HG03378 (cell line): Measurements from ENCODE around the gene BRPF3.

Source experiments
- ATAC-seq: cut with Tn5 transposase; IDR thresholded peaks from one replicate; pipeline ENCODE4 v1.9.1; 2021; ENCODE audit warnings: mild to moderate bottlenecking, moderate library complexity; ENCODE audit not compliant: unreplicated experiment

BRPF3 gene

DNA sequence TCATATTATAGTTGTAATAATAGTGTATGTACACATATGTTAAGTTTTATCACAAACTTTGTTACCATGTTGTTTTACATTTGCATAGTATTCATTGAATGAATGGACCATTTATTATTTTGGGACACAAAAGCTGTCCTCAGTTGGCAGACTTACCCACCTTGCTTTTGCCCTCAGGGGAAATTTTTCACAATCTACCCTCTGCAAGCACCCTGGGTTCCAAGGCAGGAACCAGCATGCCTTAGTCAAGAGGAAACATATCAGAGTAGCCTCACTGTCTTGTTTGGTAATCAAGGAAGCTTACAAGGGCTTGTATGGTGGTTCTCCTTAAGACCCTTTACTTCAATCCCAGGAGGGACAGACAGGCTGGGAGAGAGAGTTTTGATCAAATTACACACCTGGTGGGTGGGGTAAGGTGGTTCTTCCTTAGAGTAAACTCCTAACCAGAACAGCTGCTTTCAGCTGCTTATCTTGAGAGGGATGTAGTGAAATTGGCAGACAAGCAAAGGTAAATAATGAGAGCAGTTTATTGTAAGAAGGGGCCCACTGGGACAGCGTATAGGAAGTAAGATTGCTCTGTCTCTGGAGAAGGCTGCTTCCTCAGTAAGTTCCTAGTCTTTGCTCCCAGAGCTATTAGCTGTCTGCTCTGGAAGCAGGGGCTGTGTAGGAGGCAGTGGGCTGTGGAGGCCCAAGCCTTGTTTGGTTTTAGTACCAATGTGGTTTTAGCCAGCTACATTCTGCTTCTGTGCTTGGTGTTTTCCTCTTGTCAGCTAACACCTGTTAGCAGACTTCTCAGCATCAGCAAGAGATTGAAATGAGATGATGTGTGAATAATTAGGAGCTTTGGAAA, 31.1 kb downstream of the BRPF3 start:
- ATAC-seq: no peak

DNA sequence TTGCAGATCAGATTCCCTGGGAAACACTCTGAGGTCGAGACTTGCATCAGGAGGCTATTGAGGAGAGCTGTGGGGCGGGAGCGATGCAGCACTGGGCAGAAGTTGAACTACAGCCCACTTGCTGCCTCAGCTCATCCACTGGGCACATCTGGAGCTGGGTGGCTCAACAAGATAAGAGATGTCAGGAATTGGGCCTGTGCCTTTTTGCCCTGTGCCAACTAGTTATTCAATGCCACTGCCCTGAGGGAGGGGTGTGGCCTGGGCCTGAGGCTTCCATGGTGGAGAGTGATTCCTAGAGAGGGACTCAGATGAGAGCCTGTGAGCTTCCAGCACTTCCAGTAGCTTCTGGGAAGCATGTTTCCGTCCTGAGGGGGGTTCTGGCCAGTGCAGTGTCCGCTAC, 32.7 kb downstream of the BRPF3 start:
- no peak for ATAC-seq

DNA sequence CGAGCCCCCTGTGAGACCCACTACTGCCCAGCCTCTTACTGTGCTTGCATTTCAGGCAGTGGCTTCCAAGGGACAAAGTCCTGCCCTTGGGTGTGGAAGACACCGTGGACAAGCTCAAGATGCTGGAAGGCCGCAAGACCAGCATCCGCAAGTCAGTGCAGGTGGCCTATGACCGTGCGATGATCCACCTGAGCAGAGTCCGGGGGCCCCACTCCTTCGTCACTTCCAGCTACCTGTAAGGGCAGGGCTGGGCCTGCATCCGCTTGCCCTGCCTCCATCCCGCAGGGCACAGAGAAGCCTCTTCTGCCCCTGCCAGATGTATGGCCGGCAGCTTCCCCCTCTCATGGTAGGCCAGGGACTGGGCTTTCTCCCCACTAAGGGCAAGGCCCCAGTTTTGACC, 33.8 kb downstream of the BRPF3 start:
- no peak for ATAC-seq

DNA sequence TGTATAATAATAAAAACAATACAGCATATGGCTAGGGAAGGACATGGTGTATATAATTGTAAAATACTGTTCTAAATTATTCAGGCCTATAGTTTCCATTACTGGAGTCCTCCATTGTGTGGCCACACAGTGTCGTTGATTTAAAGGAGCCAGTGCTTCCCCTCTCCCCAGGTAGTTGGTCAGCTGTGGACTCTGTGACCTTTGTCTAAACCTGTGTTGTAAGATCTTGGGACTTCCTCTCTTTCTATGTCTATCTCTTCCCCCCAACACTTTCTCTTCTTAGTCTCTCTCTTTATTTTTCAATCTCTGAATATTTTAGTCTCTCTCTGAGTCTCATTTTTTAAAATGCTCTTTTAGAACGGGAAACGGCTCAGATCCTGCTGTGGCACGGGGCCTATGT, 35.6 kb downstream of the BRPF3 start:
- no peak for ATAC-seq

DNA sequence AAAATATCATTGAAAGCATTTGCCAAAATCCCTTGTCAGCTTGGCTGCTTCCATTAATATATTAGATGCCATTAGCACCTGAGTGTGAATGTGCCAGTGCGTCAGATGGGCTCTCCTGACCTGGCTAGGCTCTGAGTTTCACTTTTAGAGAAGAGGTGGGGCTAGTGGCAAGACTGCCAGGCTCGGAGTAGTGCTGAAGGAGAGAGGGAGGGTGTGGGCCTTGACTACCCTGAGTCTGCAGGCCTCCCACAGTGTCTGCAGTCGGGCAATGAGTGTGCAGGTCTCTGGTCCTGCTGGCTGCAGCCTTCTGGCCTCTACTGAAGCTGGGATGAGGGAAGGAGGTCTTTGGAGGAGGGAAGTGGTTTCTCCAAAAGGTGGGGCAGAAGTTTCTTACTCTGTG, 38.8 kb downstream of the BRPF3 start:
- ATAC-seq: no peak

DNA sequence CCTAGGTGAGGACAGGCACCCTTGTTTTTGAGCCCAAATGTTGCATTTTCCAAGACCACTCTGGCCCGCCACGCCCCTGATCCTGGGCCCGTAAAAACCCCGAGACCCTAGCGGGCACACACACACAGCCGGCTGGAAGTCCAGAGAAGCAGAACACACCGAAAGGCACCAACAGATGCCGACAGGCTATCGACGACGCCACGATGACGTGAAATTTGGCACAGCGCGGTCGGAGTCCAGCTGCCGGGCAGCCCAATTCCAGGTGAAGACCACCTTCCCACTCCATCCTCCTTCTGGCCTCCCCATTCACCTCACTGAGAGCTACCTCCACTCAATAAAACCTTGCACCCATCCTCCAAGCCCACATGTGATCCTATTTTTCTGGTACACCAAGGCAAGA, 39.3 kb downstream of the BRPF3 start:
- no peak for ATAC-seq

DNA sequence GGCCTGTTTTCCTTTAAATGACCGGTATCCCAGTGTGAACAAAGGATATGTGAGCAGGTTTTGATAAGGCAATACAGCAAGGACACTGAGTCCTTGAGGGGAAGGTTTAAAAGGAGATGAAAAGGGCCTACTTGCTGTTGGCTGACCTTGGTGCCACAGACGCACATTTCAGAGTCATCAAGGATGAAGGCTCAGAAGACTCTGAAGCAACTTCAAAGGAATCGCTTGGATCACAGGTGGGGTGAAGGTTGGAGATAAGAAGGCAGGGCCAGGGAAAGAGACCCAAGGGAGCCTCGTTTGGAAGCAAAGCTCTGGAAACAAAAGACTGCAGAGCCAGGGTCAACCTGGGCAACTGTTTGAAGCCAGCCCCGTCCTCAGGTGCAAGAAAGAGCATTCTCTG, 43.2 kb downstream of the BRPF3 start:
- no peak for ATAC-seq

DNA sequence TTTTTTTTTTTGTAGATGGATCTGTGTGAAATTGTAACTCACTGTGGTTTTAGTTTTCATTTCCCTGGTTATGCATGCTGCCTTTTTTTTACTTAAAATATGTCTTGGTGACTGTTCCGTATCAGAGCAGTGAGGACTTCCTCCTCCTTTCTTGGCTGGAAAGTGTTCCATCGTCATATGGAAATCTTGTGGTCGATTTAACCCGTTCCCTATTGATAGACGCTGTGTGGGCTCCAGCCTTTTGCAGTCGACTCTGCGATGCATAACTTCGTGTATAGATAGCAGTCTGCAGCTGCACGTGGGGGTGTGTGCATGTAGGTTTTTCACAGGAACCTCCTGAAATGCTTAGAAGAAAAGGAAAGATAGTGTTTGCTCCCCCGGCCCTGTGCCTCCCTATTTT, 45.2 kb downstream of the BRPF3 start:
- ATAC-seq: peak; percentile 64

DNA sequence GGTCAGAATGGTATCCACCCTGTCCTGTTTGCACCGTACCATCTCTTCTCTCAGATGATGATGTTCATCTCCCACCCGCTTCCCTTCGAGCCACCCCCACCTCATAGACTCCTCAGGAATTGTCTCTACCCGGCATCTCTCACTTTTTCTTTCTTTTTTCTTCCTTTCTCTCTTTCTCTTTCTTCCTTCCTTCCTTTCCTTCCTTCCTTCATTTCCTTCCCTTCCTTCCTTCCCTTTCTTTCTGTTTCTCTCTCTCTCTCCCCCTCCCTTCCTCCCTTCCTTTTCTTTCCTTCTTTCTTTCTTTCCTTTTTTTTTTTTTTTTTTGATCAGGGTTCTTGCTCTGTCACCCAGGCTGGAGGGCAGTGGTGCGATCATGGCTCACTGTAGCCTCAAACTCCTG, 45.6 kb downstream of the BRPF3 start:
- ATAC-seq: no peak

DNA sequence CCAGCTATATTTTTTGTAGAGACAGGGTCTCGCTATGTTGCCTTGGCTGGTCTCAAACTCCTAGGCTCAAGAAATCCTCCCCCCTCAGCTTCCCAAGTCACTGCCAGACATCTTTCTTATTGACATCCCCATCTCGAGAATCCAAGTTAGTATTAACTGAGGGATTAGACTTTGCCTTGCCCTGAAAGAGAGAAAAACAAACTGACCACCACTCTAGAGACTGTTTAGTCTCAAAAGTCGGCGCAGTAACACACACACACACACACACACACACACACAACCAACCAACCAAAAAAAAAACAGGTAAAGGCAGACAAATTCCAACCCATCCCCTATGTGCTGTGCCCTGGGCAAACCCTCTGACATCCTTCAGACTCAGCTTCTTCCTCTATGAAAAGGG, 46.1 kb downstream of the BRPF3 start:
- no peak for ATAC-seq

DNA sequence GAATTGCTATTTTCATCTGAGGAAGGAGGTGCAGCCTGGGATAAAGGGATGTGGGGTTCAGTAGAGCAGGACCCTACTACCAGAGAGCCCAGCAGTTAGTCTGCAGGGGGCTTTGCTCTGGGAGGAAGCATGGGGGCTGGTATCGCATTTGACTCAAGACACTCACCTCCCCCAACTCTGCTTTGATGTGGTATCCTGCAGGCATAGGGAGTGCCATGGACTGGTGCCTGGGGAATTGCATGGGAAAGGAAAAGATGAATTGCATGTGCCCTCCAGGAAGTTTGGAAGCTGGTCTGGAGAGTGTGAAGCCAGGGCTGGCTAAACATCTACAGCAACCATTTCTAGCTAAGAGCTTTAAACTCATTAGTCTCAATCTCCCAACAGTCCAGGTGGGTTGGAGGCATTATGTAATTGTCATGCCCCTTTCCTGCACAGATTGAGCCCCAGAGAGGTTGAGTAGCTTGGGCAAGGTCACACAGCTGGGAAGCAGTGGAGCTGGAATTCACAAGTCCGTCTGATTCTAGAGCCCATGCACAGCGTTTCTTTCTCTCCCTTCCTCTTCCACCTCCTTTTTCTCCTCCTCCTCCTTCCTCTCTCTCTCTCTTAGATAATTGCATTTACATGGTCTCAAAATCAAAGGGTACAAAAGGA, 47.1 kb downstream of the BRPF3 start:
- ATAC-seq: no peak

DNA sequence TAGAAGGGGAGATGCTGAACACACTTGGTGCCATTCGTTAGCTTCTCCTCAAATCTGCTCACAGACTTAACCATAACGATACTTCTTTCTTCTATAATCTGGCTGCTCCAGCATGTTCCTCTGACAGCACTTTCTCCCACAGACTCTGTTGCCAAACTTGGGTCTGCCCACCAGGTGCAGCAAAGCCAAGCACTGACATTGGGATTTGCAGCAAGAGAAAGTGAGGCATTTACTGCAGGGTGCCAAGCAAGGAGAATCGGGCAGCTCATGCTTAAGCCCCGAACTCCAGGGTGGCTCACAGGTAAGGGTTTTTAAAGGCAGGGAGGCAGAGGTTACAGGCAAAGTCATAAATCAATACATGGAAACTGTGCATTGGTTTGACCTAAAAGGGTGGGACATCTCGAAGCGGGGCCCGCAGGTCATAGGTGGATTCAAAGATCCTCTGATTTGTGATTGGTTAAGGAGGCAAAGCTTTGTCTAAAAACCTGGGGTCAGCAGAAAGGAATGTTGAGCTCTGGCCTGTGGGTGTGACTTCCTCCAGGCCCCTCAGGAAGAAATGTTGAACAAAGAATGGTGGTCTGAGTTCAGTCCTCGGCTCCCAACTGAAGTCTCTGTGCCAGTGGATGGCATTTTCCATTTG, 48.2 kb downstream of the BRPF3 start:
- no peak for ATAC-seq

DNA sequence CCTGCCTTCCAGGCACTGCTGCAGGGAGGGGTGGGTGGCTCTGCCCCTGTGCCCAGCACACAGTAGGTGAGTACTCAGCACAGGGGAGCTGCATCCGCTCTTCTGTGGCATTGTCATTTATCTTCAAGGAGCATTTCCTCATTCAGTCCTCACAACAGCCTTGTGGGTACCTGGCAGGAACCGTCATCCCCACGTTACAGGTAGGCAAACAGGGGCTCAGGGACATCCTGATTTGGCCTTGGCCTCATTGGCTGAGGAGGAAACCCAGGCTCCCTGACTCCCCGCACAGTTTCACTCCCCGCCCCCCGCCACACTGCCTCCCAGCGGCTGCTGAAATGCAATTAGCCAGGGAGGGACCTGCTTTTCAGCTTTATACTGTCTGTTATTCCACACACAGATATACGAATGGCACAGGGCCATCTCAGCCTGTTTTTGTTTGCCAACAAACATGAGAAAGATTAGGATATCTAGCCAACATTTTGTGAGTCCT, 49.1 kb downstream of the BRPF3 start:
- ATAC-seq: no peak

DNA sequence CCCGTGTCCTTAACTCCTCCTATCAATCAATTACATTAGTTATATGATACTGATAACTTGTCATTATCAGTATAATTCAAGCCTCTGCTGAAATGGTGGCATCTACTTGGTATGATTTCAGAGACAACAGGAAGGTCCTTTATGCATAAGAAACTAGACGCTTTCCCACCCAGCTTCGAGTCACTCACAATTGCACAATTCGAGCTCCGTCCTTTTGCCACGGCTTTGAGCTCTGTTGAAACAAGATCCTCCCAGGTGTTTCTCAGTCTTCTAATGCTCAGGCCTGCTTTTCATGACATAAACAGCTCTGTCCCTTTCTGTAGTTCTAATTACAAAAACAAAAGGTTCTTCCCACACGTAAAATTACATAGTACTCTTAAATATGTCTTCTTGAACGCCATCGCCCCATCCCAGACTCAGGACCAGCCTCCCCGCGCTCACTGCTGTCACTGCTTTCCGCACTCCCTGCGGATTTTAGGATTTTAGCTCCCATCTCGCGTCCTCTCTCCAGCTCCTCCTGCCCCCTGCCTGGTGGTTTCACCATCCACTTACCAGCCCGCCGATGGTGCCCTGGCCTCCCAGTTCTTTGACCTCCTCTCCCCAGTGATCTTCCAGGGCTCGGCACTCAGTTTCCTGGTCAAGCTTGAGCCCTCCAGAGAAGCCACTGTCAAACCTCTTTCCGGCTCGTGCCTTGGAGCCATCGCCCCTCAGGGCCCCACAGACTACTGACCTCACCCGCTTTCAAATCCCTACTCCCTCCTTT, 50.1 kb downstream of the BRPF3 start:
- ATAC-seq: no peak

DNA sequence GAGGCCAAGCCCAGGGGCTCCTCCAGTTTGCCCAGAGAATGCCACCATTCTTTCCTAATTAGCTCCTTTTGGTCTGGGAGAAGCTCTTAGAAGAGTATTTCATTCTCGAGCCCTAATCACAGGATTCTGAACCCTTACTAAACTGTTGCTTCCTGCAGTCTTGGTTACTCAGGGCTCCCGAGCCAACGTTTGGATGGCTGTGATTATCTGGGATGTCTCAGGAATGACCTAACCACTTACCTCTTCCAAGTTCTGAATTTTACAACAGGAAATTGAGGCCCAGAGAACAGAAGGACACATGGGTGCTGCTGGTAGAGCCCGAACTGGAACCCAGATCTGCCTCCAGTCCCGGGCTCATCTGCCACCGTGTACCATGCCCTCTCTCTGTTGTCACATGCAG, 51.1 kb downstream of the BRPF3 start:
- ATAC-seq: no peak

DNA sequence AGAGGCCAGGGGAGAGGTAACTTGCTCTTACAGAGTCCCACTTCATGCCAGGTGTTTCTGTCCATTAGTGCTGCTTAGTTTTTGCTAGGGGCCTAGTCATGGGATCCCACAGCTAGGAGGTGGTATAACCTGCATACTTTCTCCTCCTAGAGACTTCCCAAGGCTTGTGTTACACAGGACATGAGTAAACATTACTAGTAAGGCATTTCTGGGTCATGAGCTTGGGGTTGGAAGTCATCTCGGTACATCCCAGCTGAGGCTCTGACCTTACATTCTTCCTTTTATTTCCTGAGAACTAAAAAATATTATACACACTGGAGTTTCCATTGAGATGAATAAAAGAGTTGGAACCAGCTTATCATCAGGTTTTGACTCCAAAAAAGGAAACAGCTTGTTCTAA, 52.4 kb downstream of the BRPF3 start:
- ATAC-seq: no peak

DNA sequence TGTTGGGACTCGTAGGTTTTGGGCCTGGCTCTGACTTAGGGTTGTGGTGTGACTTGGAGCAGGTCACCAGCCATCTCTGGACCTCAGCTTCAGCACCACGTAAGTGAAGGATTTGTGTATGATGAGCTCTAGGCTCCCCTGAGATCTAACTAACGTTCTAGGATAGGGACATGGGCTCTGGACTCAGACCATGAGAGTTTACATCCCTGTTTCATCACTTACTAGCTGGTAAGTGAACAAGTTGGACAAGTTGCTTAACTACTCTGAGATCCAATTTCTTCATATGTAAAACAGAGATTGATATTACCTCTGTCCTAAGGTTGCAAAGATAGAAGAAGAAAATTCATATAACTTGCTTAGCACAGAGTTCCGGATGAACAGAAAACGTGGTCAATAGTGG, 53.0 kb downstream of the BRPF3 start:
- no peak for ATAC-seq

DNA sequence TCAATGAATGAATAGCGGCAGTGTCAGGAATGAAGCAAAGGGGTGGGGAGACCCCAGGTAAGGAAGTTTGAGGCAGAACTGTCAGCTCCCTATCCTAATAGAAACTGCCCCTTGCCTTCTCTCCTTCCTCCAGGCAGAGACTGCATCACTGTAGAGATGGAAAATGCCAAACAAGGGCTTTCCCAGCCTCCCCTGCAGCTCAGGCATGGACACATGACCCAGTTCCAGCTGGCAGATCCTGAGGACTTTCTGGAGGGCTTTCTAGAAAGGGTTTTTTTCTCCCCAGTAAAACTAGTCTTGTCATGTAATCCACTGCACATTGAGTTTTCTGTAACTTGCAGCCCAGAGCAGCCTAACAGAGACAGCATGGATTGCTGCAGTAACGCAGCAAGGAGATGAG, 55.5 kb downstream of the BRPF3 start:
- no peak for ATAC-seq

DNA sequence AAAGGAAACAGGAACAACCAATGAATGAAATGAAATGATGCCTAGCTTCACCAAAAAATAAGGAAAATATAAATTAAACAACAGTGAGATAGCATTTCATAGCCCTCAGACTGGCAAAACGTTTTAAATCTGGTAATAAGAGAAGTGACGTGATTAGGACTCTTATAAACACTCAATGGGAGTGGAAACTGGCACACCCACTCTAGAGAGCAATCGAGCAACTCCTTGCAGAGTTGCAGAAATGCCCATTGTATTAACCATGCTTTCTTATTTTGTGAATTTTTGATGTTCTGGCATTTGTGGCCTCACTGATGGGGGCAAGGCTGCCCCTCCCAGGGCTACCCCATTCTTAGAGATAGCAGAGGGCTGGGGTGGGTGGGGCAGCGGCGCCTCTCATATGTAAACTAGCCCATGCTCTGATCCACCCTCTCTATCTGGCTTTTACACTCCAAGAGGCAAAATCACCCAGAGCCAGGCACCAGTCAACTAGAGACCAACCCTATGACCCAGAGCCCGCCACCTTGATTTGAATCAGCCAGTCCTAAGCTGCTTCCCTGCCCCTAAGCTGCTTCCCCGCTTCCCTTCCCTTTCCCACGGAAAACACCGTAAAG, 67.0 kb downstream of the BRPF3 start:
- no peak for ATAC-seq

DNA sequence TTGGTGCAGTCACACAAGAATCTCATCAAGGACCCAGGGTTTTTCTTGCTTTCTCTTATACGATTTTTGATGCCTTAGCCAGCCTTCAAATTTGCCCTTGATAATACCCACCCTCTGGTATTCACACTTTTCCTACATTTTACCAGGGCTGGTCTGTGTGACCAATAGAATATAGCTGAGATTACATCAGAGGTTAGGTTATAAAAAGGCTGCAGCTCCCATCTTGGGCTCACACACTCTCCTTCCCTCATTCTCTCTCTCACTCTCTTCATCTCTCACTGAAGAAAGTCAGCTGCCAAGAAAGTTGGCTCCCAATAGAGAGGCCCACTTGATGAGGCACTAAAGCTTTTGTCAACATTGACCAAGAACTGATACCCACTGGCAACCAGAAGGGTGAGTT, 69.2 kb downstream of the BRPF3 start:
- no peak for ATAC-seq
